GM12892 (cell line): ENCODE data around the gene TLNRD1.

Experiments used
- DNase-seq: peaks from one replicate; pipeline ENCODE4 v3.0.0; 2011; ENCODE audit not compliant: insufficient read length
- FAIRE-seq: peaks from 2 replicates; lab custom pipeline; 2011; peaks lifted over from hg19 to GRCh38; lab: Jason Lieb, UNC
- POLR2A ChIP-seq: IDR thresholded peaks from 2 replicates; pipeline ENCODE4 v1.6.1; 2011; ENCODE audit warnings: low read depth, low read length, control low read depth
- POLR2AphosphoS5 ChIP-seq: IDR thresholded peaks from 2 replicates; pipeline ENCODE4 v1.6.1; 2011; ENCODE audit warnings: low read depth, low read length, control low read depth
- TAF1 ChIP-seq: IDR thresholded peaks from 2 replicates; pipeline ENCODE4 v1.6.1; 2011; ENCODE audit warnings: low read depth, mild to moderate bottlenecking, control low read depth, low read length, borderline replicate concordance

Gene TLNRD1

GRCh38 chr15:80982205-80982604 is 18.5 kb upstream of the TLNRD1 start:
- DNase-seq = no peak
- peak; percentile 58 for FAIRE-seq

DNA sequence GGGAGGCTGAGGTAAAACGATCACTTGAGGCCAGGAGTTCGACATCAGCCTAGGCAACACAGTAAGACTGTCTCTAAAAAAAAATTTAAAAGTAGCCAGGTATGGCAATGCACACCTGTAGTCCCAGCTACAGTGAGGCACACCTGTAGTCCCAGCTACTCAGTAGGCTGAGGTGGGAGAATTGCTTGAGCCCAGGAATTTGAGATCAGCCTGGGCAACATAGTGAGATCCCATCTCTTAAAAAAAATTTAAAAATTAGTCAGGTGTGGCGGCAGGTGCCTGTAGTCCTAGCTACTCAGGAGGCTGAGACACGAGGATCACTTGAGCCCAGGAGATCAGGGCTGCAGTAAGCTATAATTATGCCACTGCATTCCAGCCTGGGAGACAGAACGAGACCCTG is 17.9 kb upstream of the TLNRD1 start:
- DNase-seq (no peak), FAIRE-seq (no peak)
- no peak for TF ChIP-seq POLR2A
- no peak for TF ChIP-seq TAF1
- TF ChIP-seq POLR2AphosphoS5 = no peak

More at GRCh38 chr15:80982205-80982604, 18.5 kb upstream of the TLNRD1 start:
- TF ChIP-seq TAF1 = no peak
- TF ChIP-seq POLR2AphosphoS5 = no peak
- no peak for TF ChIP-seq POLR2A

DNA sequence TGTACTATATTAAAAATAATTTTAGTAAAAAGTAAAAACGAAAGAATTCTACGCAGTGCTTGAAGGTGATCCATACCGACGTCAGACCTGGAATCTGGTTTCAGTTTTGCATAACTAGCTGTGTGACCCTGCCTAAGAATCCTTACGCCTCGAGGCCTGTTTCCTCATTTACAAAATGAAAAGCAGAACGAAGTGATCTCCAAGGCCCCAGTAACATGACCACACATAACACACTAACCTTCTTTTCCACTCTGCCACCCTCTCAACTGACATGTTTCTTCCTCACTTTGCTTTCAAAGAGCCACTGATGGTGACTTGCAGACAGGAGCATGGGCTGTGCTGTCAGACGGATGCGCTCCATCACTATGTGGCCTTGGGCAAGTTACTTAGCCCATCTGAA is 15.9 kb upstream of the TLNRD1 start:
- TF ChIP-seq POLR2A = no peak
- TF ChIP-seq POLR2AphosphoS5 = no peak
- no peak for TF ChIP-seq TAF1
- FAIRE-seq (no peak), DNase-seq (no peak)

DNA sequence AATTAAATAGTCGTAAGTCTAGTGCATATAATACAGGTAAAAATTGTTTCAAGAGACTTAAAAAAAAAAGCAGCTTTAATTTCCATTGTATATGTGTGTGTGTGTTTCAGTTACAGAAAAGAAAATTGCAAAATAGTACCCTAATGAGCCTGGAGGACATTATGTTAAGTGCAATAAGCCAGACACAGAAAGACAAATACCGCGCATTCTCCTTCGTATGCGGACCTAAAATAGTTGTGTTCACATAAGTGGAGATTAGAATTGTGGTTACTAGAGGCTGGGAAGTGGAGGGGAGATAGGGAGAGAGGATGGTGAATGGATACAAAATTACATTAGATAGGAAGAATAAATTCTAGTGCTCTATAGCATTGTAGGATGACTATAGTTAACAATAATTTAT is 14.7 kb upstream of the TLNRD1 start:
- DNase-seq = no peak
- no peak for FAIRE-seq
- TF ChIP-seq TAF1 (no peak), POLR2AphosphoS5 (no peak), POLR2A (no peak)

- FAIRE-seq = no peak
Measured at GRCh38 chr15:80986487-80986886, 14.2 kb upstream of the TLNRD1 start.

DNA sequence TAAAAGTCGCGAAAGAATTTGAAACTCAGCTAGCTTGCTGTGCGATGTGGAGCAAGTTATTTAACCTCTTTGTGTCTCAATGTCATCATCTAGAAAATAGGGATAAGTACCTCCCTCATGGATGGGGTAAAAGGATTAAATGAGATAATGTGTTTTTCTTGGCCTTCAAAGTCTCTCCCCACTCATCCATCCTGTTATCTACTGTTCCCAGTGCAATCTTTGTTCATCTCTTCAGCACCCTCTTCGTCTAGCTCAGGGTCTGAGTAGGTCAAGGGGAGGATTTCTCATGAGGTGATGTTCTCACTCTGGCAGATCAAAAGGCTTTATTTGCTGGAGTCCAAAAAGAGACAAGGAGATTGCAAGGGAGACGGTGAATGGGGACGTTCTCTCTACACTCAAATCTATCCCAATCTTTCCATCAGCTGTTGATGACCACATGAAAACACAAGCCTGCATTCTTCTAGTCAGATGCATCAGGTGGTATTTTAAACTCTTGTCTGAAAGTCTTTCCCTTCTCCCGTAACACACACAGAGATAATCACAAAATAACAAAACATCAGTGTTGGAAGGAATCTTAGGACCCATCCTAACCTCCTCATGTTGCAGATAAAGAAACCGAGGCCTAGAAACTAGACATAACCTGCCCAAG is 12.5 kb upstream of the TLNRD1 start:
- TF ChIP-seq POLR2AphosphoS5 (no peak), TAF1 (no peak), POLR2A (no peak)
- no peak for FAIRE-seq
- no peak for DNase-seq

More at GRCh38 chr15:80986487-80986886, 14.2 kb upstream of the TLNRD1 start:
- no peak for DNase-seq
- TF ChIP-seq TAF1 (no peak), POLR2AphosphoS5 (no peak), POLR2A (no peak)

GRCh38 chr15:80989081-80989517 is 11.6 kb upstream of the TLNRD1 start:
- no peak for DNase-seq
- no peak for FAIRE-seq
- TF ChIP-seq TAF1 (no peak), POLR2AphosphoS5 (no peak), POLR2A (no peak)

DNA sequence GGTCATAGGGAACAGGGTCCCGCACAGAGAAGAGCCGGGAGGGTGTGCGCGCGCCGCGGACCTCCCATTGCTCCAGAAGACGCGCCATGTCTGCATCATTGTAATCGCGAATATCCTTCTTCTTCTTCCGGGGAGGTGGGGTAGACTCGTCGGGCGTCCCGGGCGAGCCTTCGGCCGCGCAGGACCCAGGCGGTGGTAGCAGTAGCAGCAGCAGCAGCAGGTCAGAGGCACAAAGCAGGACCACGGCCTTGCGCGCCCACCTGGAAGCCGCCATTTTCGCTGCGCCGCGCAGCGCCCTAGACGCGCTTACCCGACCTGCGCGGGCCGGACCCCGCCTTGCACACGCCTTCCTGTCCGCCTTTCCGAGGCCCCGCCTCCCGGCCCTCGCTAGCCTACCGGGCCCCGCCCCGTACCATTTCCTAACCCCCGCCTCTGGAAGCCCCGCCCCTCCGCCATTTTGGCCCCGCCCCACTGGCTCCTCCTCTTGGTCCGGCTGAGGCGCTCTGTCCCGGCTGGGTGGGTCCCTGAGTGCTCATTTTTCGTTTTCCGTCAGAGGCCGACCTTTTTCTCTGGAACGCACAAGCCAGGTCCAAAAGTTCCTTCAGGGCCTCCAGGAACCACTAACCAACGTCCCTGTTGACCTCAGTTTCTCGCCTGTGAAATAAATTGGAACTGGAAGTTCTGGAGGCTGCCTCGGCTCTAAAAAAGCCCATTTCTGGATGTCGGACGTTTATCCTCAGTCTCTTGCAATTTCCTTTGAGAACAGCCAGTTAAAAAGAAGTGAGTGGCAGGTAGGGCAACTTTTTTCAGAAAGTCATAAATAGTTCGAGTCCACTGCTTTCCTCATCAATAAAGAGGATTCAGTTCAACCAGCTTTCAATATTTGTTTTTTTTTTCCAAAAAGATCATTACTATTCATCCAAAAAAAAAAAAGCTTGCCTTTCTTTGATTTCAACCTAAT is 10.9 kb upstream of the TLNRD1 start, which contains the start of gene MESD:
Gene MESD, minus strand, starts transcription at position 302 of the 961 bp plus-strand sequence. Its CDS starts 28 bp downstream, at position 274.
- TF ChIP-seq TAF1 = peak; percentile 83; the same call in 1 of the 2 replicates
- peak; percentile 97 for TF ChIP-seq POLR2A
- TF ChIP-seq POLR2AphosphoS5 = peak; percentile 96
- FAIRE-seq (peak; percentile 80), DNase-seq (peak; percentile 95)

DNA sequence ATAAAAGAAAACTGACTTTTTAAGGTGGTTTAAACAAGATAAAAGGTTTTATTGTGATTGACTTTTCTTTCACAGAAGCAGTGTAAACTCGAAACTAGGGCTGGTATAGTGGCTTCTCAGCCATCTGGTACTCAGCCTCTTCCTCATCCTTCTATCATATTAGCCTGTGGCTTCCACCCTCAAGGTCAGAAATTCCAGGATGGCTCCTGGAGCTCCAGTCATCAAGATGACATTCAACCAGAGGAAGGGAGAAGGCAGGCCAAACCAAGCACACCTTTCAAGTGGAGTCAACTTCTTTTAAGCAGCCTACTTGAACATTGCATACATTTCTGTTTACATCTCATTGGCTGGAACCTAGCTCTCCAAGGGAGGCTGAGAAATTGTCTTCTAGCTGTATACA is 9.8 kb upstream of the TLNRD1 start:
- DNase-seq = no peak
- no peak for TF ChIP-seq POLR2A
- no peak for FAIRE-seq

GRCh38 chr15:80991421-80991820 is 9.3 kb upstream of the TLNRD1 start:
- TF ChIP-seq POLR2A (no peak), TAF1 (no peak), POLR2AphosphoS5 (no peak)
- DNase-seq (no peak), FAIRE-seq (no peak)

GRCh38 chr15:80992006-80992405 is 8.7 kb upstream of the TLNRD1 start:
- TF ChIP-seq POLR2AphosphoS5 (no peak), POLR2A (no peak), TAF1 (no peak)
- DNase-seq = no peak
- FAIRE-seq = no peak
